K562 (cell line): Measurements from ENCODE around the gene BMF.

Source experiments
- CTCF ChIP-seq, 3 experiments: IDR thresholded peaks in 2 of 3; conservative IDR thresholded peaks in 1 of 3; 2 replicates each; pipeline ENCODE4 v1.5.1; 2011 to 2012; ENCODE audit warnings: low read length in 3 of 3, mild to moderate bottlenecking in 3 of 3, control low read depth in 2 of 3, improper control_type of control experiment in 1 of 3, inconsistent platforms in 1 of 3, low read depth in 1 of 3, mixed read lengths in 1 of 3, moderate library complexity in 1 of 3; ENCODE audit not compliant: insufficient read depth in 2 of 3
- ELK1 ChIP-seq: sonication (generic); formaldehyde crosslinking; IDR thresholded peaks from 2 replicates; pipeline ENCODE4 v1.8.1; 2022; ENCODE audit warnings: missing genetic modification reagents
- FOSL1 ChIP-seq: fragments of 200-800 bp; sonication (Bioruptor generic); conservative IDR thresholded peaks from 2 replicates; pipeline ENCODE4 v1.6.1; 2016; ENCODE audit warnings: missing genetic modification characterization, missing compliant biosample characterization
- FOXM1 ChIP-seq, 2 experiments: fragments of 450-650 bp in 1 of 2; sonication (generic) in 1 of 2; formaldehyde crosslinking in 1 of 2; IDR thresholded peaks; 2 replicates each; pipeline versions ENCODE4 v1.6.1 to v1.9.0; 2017 to 2022; ENCODE audit warnings: low read depth in 2 of 2, mild to moderate bottlenecking in 2 of 2, missing genetic modification reagents in 1 of 2, moderate library complexity in 1 of 2
- HNRNPL ChIP-seq: fragments of 200-400 bp; formaldehyde crosslinking; IDR thresholded peaks from 2 replicates; pipeline ENCODE4 v1.6.1; 2017; ENCODE audit warnings: low read depth, mild to moderate bottlenecking, low read length
- JUN ChIP-seq, 2 experiments: sonication (generic) in 1 of 2; formaldehyde crosslinking in 1 of 2; IDR thresholded peaks; 2 replicates each; pipeline versions ENCODE4 v1.6.1 to v1.8.0; 2012 to 2022; ENCODE audit warnings: borderline replicate concordance in 2 of 2, mild to moderate bottlenecking in 2 of 2, improper control_type of control experiment in 1 of 2, low read depth in 1 of 2, low read length in 1 of 2, missing genetic modification reagents in 1 of 2
- KLF1 ChIP-seq: fragments of 450-650 bp; IDR thresholded peaks from 2 replicates; pipeline ENCODE4 v1.6.1; 2016; ENCODE audit warnings: missing genetic modification characterization, missing compliant biosample characterization
- NR2C2 ChIP-seq, 2 experiments: fragments of 200-800 bp in 1 of 2; sonication (Bioruptor generic) in 1 of 2; sonication (generic) in 1 of 2; formaldehyde crosslinking in 1 of 2; IDR thresholded peaks; 2 replicates each; pipeline versions ENCODE4 v1.6.1 to v1.8.0; 2016 to 2022; ENCODE audit warnings: mild to moderate bottlenecking in 1 of 2, missing compliant biosample characterization in 1 of 2, missing genetic modification characterization in 1 of 2, missing genetic modification reagents in 1 of 2
- PHF21A ChIP-seq: fragments of 450-650 bp; IDR thresholded peaks from 2 replicates; pipeline ENCODE4 v1.6.1; 2017; ENCODE audit warnings: low read depth, borderline replicate concordance
- RBM39 ChIP-seq: fragments of 200-400 bp; formaldehyde crosslinking; optimal IDR thresholded peaks from 2 replicates; pipeline ENCODE3; 2018; ENCODE audit warnings: low read depth, low read length
- SMARCC2 ChIP-seq: fragments of 450-650 bp; IDR thresholded peaks from 2 replicates; pipeline ENCODE4 v1.6.1; 2017; ENCODE audit warnings: antibody characterized with exemption, moderate library complexity, mild to moderate bottlenecking, low read depth

GRCh38 chr15:40133544-40133943, 24.9 kb upstream of the BMF start:
- TF ChIP-seq NR2C2 (CRISPR knock-in tag; IDR thresholded peaks at IDR 0.05) (no peak), NR2C2 (tag; IDR thresholded peaks at IDR 0.05) (no peak), ELK1 (CRISPR knock-in tag) (no peak), FOSL1 (no peak), CTCF (IDR thresholded peaks at IDR 0.05 in 2 of 3, conservative IDR thresholded peaks at IDR 0.05 in 1 of 3; ENCODE audit: insufficient read depth in 2 of 3, low read depth in 1 of 3, low read length in 3 of 3) (no peak), KLF1 (tag) (no peak), JUN (IDR thresholded peaks at IDR 0.05; ENCODE audit: borderline replicate concordance, low read depth, low read length) (no peak), JUN (CRISPR knock-in tag; IDR thresholded peaks at IDR 0.05; ENCODE audit: borderline replicate concordance) (no peak), HNRNPL (no peak), SMARCC2 (no peak), FOXM1 (IDR thresholded peaks at IDR 0.05; ENCODE audit: low read depth) (no peak), FOXM1 (CRISPR knock-in tag; IDR thresholded peaks at IDR 0.05; ENCODE audit: low read depth) (no peak), PHF21A (no peak), RBM39 (no peak)
